HUES48 (cell line): ENCODE results near the gene F10.

ENCODE experiments used
- H3K27ac ChIP-seq: one replicate; pipeline ENCODE4 v1.7.0; 2013; ENCODE audit warnings: low read depth, low read length, inconsistent platforms
- H3K27me3 ChIP-seq: 2 replicates; pipeline ENCODE4 v1.6.1; 2013; ENCODE audit warnings: mild to moderate bottlenecking, low read length; ENCODE audit not compliant: control insufficient read depth, insufficient read depth
- H3K36me3 ChIP-seq: 2 replicates; pipeline ENCODE4 v1.6.1; 2013; ENCODE audit warnings: low read length; ENCODE audit not compliant: control insufficient read depth, insufficient read depth
- H3K4me1 ChIP-seq: 2 replicates; pipeline ENCODE4 v1.6.1; 2013; ENCODE audit warnings: mild to moderate bottlenecking, low read length; ENCODE audit not compliant: control insufficient read depth, insufficient read depth
- H3K4me3 ChIP-seq: 2 replicates; pipeline ENCODE4 v1.5.1; 2013; ENCODE audit warnings: mild to moderate bottlenecking, low read depth, low read length
- H3K9ac ChIP-seq: 2 replicates; pipeline ENCODE4 v1.6.1; 2013; ENCODE audit warnings: mild to moderate bottlenecking, low read depth, low read length, moderate library complexity
- H3K9me3 ChIP-seq: 2 replicates; pipeline ENCODE4 v1.6.1; 2013; ENCODE audit warnings: low read length; ENCODE audit not compliant: control insufficient read depth, insufficient read depth

F10 gene

DNA sequence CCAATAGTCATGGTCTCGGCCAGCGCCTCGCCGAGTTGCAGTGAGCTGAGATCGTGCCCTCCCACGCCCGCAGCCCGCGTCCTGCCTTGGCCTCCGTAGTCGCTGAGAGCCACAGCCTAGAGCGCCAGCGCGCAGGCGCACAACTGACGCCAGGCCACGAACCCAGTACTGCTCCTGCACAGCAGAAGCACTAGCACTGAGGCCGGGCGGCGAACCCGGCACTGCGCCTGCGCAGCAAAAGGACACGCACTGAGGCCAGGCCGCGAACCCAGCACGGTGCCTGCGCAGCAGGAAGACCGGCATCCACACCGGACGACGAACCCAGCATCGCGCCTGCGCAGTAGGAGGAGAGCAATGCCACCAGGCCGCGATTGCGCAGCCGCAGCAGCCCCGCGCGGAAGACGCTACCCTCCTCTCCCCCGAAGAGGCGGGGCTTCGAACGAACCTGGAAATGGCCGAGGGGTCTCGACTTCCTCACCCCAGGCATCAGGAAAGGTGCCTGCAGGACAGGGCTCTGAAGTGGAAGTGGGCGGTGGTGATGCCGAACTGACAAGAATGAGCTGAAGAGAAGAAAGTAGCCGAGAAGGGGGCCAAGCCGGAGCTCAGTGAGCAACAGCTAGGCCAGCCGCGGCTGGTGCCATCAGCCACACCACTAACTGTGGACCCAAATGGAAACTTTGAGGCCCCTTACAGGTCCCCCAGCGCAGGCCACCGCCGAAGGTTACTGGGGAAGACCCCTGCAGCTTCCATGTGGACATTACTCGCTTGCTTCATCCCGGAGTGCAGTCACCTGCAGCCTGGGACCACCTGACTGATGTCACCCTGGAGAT lies 7.5 kb downstream of the F10 start:
- Histone ChIP-seq H3K4me3 (no peak overlapping the region), H3K9ac (no peak overlapping the region), H3K4me1 (no peaks in the 10 kb centered on the region), H3K27ac (no peak overlapping the region), H3K27me3 (no peaks in the 10 kb centered on the region), H3K36me3 (no peaks in the 10 kb centered on the region), H3K9me3 (no peaks in the 10 kb centered on the region)

DNA sequence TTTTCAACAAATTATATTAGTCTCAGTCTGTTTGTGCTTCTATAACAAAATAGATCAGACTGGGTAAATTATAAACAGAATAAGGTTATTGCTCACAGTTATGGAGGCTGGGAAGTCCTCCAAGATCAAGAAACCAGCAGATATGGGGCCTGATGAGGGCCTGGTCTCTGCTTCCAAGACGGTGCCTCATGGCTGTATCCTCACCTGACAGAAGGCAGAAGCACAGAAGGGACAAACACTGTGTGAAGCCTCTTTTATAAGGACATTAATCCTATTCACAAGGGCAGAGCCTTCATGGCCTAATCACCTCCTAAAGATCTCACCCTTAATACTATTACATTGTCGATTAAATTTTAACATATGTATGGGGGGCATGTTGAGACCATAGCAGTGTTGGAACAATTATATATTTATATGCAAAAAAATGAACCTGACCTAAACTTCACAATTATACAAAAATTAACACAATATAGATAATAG lies 12.7 kb downstream of the F10 start:
- Histone ChIP-seq H3K36me3 (no peaks in the 10 kb centered on the region), H3K4me3 (no peak overlapping the region), H3K4me1 (peaks cover 12% of the 10 kb centered on the region), H3K27ac (no peak overlapping the region), H3K9ac (no peak overlapping the region), H3K9me3 (no peaks in the 10 kb centered on the region), H3K27me3 (no peaks in the 10 kb centered on the region)

DNA sequence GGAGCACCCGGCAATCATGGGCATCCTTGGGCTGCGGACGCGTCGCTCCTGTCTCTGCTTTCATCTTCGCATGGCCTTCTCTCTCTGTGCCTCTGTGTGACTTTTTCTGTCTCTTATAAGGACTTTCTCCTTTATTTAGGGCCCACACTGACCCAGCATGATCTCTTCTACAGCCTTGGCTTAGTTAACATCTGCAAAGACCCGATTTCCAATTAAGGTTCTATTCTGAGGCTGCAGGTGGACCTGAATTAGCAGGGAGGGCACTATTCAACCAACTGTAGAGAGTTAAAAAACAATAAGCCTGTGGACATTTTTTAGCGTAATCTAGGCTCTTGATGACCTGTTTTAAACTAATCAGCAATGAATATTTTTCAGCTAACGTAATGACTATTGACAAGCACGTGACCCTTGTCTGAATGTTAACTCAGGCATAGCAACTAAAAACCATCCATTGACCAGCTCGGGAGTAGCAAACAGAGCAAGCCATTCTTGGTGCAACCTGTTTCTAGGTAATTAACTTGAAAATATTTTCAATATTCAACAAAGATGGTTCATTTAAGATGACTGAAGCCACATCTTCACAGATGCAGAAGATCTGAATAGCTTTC lies 15.2 kb downstream of the F10 start:
- Histone ChIP-seq H3K4me3 (no peak overlapping the region), H3K9me3 (no peaks in the 10 kb centered on the region), H3K36me3 (no peaks in the 10 kb centered on the region), H3K4me1 (peaks cover 12% of the 10 kb centered on the region), H3K27ac (peak overlapping the region; percentile 58), H3K9ac (no peak overlapping the region), H3K27me3 (no peaks in the 10 kb centered on the region)

DNA sequence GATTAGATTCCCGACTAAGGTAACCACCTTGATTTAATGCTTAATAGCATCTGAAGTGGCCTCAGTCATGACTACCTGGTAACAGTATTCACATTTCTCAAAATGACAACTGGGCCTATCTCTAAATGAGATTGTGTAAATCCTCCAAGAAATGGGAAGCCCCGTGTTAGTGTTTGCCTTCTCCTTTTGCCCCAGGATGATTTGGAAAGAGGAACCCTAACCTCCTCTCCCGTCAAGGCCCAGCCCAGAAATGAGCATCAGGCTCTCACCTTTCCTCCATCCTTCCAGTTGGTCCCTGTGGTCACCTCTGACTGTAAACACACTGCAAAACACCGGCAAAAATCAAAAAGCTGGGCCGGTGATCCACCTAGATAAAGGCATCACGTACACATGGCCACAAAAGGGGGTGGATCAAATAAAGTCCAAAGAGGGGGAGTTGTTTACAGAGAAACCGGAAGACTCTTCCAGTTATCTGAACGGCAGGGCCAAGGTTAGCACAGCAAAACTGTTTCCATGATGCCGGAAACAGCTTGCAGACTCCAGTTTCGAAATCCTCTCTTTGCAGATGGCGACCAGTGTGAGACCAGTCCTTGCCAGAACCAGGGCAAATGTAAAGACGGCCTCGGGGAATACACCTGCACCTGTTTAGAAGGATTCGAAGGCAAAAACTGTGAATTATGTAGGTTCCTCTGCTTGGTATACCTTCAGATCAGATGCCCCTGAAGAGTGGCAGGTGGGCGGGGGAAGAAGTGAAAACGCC lies 16.4 kb downstream of the F10 start:
- H3K9ac ChIP-seq = no peak overlapping the region
- H3K36me3 ChIP-seq = no peaks in the 10 kb centered on the region
- no peak overlapping the region for H3K4me3 ChIP-seq
- H3K9me3 ChIP-seq = no peaks in the 10 kb centered on the region
- peaks cover 12% of the 10 kb centered on the region for H3K4me1 ChIP-seq
- no peaks in the 10 kb centered on the region for H3K27me3 ChIP-seq
- no peak overlapping the region for H3K27ac ChIP-seq

DNA sequence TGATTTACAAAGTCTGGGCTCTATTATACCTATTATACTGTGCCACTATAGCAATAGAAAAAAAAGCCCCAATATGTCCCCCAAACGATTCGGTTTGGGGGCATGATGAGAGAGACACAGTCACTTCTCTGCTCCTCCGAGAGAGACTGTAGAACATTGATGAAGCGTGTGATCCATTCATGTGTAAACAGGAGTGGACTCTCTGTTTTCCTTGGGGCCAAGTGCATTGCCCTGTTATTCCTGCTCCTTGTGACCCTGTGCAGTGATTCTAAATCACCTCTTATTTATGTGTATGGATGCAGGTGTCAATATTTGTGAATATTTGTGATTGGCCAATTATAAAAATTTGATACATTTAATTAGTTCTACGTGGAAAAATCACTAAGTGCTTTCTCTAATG lies 17.0 kb downstream of the F10 start:
- Histone ChIP-seq H3K36me3 (no peaks in the 10 kb centered on the region), H3K4me1 (peaks cover 12% of the 10 kb centered on the region), H3K27me3 (no peaks in the 10 kb centered on the region), H3K9ac (no peak overlapping the region), H3K27ac (no peak overlapping the region), H3K9me3 (no peaks in the 10 kb centered on the region), H3K4me3 (no peak overlapping the region)

DNA sequence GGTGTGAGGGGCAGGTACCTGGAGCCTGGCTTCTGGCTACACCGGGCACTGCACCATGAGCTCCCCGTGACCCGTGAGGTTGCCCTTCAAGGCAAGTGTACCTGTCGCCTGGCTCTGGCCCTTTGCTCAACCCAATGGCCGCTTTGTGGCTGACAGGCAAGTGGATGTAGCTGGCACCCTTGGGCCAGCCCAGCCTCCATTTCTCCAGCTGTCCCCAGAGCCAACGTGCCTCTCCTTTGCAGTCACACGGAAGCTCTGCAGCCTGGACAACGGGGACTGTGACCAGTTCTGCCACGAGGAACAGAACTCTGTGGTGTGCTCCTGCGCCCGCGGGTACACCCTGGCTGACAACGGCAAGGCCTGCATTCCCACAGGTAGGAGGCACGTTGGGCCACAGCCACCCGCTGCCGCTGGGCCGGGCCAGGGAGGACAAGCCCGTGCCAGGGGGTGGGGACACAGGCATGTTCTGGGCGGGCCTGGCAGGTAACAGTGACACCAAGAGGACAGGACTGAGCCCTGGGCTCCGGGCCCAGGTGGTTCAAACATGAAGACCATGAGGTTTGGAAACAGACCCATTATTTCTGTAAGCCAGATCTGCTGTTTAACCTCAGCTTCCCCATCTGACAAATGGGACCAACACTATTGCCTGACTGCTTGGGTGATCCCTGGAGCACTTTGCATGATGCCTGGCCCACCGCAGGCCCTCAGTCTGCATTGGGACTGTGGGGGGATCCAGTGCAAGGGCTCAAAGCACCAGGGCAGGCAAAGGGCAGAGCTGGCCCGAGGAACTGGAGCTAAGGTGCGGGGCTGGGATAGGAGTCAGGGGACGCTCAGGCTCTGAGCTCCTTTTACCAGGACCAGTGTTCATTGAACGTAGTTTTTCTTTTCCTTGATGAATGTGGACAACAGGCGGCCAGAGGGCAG lies 18.3 kb downstream of the F10 start:
- Histone ChIP-seq H3K9me3 (no peaks in the 10 kb centered on the region), H3K4me1 (peaks cover 12% of the 10 kb centered on the region), H3K36me3 (no peaks in the 10 kb centered on the region), H3K9ac (no peak overlapping the region), H3K4me3 (no peak overlapping the region), H3K27me3 (no peaks in the 10 kb centered on the region), H3K27ac (no peak overlapping the region)

DNA sequence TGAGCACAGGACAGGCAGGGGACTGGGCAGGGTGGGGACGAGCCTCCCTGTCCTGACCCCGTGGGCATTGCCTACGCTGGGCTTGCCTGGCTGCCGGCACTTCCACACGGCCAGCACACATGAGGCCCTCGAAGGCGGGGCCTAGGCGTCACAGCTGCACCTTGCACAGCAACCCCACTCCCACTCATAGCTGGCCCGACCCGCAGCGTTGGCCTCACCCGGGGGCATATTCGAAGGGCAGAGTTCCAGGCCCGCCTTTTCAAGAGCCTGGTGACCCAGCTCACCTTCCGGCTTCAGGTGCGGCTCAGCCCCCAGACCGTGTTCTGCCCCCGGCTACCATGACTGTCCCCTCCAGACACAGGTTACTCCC lies 19.0 kb downstream of the F10 start:
- Histone ChIP-seq H3K27ac (no peak overlapping the region), H3K36me3 (no peaks in the 10 kb centered on the region), H3K27me3 (no peaks in the 10 kb centered on the region), H3K9me3 (no peaks in the 10 kb centered on the region), H3K4me1 (peaks cover 12% of the 10 kb centered on the region), H3K4me3 (no peak overlapping the region), H3K9ac (no peak overlapping the region)

DNA sequence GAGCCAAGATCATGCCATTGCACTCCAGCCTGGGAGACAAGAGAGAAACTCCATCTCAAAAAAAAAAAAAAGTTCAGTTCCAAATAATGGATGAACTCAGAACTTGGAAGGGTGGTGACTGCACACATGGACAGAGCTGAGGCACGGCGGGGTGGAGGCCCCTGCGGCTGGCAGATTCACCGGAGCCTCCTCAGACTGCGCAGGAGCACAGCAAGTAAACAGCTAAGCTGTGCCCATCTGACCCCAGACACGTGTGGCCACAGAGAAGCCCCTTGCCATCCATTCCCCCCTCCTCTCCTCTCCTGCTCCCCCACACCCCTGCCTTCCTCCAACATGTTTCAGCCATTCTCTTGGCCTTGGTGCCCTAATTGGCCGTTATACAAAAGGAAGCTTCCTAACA lies 20.3 kb downstream of the F10 start:
- no peaks in the 10 kb centered on the region for H3K27me3 ChIP-seq
- H3K9me3 ChIP-seq = no peaks in the 10 kb centered on the region
- peaks cover 5% of the 10 kb centered on the region for H3K4me1 ChIP-seq
- H3K36me3 ChIP-seq = no peaks in the 10 kb centered on the region
- no peak overlapping the region for H3K27ac ChIP-seq
- no peak overlapping the region for H3K4me3 ChIP-seq
- no peak overlapping the region for H3K9ac ChIP-seq

DNA sequence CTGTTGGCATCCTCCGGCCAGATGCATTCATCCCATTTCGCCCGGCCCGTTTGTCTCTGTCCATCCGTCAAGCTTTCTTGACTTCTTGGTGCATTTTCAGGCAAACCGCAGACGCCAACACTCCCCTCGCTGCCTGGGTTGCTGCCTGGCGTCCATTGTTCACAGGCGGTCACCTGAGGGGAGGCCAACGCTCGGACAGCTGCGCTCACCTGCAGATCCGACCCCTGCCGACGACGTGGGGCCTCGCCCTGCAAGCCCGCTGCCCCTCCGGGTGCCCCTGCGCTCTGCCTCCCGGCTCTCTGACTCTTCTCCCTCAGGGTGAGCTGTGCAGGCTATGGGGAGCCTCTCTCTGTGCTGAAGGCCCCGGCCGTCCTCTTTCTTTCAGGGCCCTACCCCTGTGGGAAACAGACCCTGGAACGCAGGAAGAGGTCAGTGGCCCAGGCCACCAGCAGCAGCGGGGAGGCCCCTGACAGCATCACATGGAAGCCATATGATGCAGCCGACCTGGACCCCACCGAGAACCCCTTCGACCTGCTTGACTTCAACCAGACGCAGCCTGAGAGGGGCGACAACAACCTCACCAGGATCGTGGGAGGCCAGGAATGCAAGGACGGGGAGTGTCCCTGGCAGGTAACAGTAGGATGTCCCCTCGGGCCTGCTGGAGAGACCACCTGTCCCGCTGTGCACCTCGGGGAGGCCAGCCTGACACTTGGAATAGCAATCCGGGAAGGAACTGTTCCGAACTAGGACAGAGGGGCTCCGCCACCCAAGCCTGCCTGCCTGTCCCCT lies 21.1 kb downstream of the F10 start:
- Histone ChIP-seq H3K27me3 (no peaks in the 10 kb centered on the region), H3K36me3 (no peaks in the 10 kb centered on the region), H3K9me3 (no peaks in the 10 kb centered on the region)

DNA sequence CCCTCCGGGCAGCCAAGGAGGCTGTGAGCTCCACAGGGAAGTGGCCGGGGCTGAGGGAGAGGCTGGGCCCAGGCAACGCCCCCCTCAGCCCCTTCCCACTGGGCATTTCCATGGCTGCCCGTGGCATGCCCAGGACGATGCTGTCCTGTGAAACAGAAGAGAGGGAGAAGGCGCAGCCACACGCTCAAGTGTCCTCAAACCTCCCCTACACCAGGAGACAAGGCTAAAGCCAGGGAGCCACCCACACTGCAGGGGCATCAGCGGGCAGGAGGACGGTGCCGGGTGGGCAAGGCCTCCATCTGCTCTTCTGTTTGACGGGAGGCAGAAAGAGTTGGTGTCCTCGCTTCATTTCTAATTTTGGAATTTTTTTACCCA lies 21.6 kb downstream of the F10 start:
- Histone ChIP-seq H3K27ac (no peak overlapping the region), H3K36me3 (no peaks in the 10 kb centered on the region), H3K4me3 (no peak overlapping the region), H3K9me3 (no peaks in the 10 kb centered on the region), H3K27me3 (no peaks in the 10 kb centered on the region), H3K9ac (no peak overlapping the region), H3K4me1 (no peaks in the 10 kb centered on the region)

More for the DNA sequence above, 21.1 kb downstream of the F10 start:
- H3K4me1 ChIP-seq = no peaks in the 10 kb centered on the region
- no peak overlapping the region for H3K27ac ChIP-seq
- H3K4me3 ChIP-seq = no peak overlapping the region
- H3K9ac ChIP-seq = no peak overlapping the region
